GM20431 (cell line): ENCODE measurements around the gene AIF1L.

Source experiments
- in situ Hi-C: fragments of 300-500 bp; cut with MseI, MboI; formaldehyde crosslinking; loops from one replicate; pipeline ENCODE4 v1.15.0; 2020; ENCODE audit warnings: low sequenced_read_pairs; ENCODE audit not compliant: unreplicated experiment

Gene AIF1L

DNA sequence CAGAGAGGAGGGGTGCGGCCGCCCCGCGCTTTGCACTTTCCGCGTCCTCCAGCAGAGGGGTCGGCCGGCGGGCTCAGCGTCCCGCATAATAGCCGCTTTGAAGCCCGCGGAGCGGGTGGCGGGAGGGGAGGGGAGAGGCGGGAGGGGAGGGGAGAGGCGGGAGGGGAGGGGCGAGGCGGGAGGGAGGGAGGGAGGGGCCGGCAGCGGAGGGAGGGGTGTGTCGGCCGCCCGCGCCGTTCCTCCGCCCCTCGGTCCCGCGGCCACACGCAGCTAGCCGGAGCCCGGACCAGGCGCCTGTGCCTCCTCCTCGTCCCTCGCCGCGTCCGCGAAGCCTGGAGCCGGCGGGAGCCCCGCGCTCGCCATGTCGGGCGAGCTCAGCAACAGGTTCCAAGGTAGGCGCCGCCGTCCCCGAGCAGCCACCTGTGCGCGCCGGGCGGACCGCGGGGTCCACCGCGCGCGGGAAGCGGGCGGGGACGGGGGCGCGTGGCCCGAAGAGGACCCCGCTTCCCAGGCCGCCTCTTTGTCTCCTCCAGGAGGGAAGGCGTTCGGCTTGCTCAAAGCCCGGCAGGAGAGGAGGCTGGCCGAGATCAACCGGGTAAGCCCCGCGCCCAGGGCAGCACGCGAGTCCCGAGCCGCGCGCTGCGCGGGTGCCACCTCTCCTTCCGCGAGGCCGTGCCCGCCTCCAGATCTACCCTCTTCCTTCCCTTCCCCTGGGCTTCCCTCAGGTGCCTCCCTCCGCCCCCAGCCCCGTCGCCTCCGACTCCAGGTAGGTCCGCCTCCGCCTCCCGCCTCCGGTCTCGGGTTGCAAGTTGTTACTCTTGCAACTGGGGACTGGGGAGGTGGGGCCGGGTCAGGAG is at the start of gene AIF1L:
Gene AIF1L (plus strand): TSS at position 263 of the 857 bp plus-strand sequence. CDS start 99 bp downstream, at position 362.
- in situ Hi-C loops: no loop called here

DNA sequence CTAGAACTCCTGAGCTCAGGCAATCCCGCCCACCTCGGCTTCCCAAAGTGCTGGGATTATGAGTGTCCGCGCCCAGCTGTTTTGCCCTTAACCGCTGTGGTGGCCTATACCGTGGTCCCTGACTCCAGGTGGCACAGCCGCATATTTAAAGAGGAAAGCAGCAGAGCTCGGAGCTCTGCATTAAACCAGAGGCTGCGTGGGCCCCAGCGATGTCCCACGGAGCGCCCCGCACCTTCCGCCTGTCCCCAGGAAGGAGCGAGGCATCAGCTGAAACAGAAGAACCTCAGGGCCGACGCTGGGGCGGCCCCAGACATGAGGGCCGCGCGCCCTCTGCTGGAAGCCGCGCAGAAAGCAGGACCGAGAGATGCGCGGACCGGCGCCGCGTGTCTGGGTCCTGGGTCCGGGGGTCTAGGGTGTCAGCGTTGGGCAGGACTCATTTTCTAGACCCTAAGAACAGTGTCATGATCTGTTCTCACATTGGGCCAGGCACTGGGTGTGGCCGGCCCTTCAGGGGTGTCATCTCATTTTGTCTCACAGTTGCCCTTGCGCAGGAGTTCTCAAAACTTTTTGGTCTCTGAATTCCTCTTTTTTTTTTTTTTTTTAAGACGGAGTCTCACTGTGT is 49.6 kb upstream of the AIF1L start:
- in situ Hi-C loops: loop anchor here (25.0 kb wide), 1 partner anchor 334 kb away; no protein-coding TSS in a partner anchor

DNA sequence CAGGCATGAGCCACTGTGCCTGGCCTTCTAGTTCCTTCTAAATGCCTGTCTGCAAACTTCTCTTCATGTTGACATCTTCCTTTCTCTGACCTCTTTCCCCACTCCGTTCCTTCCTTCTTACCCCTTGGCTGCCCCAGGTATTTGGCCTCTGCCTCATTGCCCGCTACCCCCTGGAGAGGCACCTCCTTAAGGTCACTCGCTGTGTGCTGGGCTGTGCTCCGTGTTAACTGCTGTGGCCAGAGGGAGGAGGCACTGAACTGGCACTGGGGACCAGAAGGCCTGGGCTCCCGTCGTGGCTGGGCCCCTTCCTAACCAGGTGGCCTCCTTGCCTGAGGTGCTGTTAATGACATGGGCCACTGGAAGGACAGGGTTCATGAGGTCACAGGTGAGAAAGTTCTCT is 48.0 kb upstream of the AIF1L start:
- in situ Hi-C loops: loop anchor here (25.0 kb wide), 1 partner anchor 336 kb away; no protein-coding TSS in a partner anchor

DNA sequence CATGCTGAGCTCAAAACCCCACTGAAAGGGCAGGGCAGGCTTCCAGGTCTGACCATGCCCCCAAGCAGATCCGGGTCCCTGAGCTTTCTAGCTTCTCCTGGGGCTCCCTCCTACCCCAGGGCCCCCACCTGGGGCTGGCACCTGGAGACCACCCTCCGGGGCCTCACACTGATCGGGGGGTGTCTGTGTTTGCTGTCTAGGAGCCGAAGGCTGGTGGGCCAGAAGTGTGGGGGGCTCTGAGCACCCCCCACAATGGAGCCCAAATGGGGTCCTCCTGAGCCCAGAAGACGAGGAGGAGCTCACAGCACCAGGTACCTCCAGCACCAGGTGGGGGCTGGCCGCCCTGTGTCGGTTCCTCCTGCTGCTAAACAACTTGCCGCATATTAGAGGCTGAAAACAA is 47.5 kb upstream of the AIF1L start:
- in situ Hi-C loops: loop anchor here (25.0 kb wide), 1 partner anchor 337 kb away; no protein-coding TSS in a partner anchor

DNA sequence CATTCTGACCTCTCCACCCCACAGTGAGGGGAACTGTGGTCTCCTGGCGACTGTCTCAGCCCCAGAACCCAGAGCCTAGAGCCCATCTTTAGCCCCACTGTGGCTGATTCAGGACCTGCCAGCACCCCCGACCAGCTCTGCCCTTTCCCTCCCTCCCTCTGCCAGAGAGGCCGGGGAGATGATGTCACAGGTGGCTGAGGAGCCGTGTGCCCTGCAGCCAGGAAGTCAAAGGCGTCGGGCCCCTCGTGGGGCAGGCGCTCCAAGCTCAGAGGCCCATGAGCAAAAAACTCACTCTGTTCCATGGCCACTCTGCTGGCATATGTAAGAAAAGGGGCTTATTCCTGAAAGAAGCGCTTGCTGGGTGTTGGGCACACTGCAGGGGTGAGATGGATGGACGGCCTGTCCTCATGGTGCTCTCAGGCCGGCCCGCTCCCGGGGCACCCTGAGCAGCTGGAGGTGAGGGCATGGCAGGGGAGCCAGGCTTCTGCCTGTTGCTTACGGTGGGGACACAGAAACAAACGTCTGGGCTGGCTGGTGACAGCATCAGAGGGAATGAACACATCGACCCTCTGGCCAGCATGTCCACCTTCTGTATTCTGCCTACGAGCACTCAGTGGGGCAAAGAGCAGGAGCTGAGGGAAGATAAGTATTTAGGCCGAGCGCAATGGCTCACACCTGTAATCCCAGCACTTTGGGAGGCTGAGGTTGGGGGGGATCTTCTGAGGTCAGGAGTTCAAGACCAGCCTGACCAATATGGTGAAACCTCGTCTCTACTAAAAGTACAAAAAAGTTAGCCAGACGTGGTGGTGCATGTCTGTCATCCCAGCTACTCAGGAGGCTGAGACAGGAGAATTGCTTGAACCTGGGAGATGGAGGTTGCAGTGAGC is 46.3 kb upstream of the AIF1L start:
- in situ Hi-C loops: loop anchor here (25.0 kb wide), 2 partner anchors 287 to 338 kb away; no protein-coding TSS in a partner anchor

DNA sequence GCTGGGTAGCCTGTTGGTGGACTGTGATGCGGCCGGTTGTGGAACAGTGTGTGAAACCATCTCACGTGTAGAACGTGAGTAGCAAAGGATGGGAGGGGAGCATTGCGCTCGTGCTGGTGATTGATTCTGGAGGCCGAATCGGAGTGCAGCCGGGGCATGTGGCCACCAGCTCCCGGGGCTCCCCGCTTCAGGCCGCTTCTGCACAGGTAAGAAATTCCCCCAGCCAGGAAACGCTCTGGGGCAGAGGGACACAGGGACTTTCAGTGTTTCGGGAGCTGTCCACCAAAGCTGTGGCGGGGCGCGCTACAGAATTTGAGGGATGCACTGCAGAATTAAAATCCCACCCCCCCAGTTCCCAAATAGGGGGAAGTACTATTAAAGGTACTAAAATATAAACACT is 45.5 kb upstream of the AIF1L start:
- in situ Hi-C loops: loop anchor here (25.0 kb wide), 1 partner anchor 286 kb away; no protein-coding TSS in a partner anchor

DNA sequence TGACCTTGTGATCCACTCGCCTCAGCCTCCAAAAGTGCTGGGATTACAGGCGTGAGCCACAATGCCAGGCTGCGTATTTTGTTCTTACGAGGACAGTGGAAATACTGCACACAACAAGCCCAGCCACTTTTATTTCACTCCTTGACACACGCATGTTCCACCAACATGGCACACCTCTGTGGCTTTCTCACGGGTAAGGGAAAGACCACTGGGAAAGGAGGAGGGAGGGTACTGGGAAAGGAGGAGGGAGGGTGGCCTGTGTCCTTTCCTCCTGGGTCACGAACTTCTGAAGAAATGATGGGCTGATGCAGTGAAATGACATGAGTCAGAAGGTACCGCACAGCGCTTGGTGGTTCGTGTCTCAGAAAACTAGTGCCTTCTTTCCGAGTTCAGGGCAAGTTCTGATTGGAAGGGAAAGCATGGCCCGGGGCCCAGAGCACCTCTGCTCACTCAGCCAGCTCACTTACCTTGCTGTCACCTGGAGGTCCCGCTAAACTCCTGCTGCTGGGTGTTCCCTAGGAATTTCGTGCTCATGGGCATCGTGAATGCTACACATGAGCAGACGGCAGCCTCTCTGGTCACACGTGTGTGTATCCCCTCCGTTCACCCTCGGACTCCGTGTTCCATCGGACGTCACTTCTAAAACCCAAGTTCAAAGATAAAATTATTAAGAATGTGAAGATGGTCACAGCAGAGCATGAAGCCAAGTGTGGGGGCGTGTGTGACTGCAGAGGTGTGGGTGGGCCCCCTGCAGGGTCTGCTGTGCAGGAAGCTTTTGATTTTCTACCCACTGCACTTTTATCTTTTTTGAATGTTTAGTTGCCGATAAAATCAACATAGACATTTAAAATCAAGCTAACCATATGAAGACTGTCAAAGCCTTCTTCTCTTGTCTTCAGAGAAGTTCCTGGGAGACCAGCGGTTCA is 44.5 kb upstream of the AIF1L start:
- in situ Hi-C loops: loop anchor here (25.0 kb wide), 1 partner anchor 285 kb away; no protein-coding TSS in a partner anchor

DNA sequence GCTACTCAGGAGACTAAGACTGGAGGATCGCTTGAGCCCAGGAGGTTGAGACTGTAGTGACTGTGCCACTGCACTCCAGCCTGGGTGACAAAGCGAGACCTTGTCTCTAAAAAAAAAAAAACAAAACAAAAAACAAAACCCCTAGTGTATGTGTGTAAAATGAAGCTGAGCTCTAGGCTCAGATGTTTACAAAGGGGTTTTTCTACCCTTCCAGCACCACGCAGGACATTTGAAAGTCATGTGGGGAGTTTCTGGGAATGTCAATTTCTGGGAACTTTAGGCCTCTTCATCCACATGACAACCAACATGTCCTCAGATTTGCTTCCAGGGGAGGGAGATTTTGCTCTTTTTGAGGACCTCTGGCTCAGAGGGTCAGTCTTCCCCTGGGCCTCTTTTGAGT is 42.4 kb upstream of the AIF1L start:
- in situ Hi-C loops: loop anchor here (25.0 kb wide), 1 partner anchor 283 kb away; no protein-coding TSS in a partner anchor

DNA sequence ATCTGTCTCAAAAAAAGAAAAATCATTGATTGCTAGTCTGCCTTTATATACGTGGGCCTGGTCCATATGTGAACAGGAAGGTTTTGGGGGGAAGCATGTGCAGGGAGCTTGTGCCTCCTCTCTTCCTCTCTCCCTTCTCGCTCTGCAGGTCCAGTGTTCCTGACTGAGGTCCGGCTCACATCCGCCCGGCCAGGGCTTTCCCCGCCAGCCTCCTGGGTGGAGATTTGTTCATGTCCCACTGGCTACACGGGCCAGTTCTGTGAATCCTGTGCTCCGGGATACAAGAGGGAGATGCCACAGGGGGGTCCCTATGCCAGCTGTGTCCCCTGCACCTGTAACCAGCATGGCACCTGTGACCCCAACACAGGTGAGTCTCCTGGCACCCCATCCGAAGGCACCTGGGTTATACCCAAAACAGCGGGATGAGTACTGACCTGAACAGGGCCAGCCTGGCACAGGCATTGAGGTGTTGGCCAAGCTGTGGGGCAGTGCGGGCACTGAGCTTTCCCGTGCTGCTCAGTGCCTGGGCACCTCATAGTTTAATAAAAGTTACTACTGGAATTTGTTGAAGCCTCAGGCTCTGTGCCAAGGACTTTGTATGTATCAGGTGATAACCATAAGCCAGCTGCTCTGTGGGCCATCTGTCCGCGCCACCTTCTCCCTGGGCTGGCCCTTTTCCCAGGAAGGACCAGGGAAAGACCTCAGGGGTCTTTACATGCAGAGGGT is 39.4 kb upstream of the AIF1L start:
- in situ Hi-C loops: loop anchor here (25.0 kb wide), 1 partner anchor 280 kb away; no protein-coding TSS in a partner anchor

DNA sequence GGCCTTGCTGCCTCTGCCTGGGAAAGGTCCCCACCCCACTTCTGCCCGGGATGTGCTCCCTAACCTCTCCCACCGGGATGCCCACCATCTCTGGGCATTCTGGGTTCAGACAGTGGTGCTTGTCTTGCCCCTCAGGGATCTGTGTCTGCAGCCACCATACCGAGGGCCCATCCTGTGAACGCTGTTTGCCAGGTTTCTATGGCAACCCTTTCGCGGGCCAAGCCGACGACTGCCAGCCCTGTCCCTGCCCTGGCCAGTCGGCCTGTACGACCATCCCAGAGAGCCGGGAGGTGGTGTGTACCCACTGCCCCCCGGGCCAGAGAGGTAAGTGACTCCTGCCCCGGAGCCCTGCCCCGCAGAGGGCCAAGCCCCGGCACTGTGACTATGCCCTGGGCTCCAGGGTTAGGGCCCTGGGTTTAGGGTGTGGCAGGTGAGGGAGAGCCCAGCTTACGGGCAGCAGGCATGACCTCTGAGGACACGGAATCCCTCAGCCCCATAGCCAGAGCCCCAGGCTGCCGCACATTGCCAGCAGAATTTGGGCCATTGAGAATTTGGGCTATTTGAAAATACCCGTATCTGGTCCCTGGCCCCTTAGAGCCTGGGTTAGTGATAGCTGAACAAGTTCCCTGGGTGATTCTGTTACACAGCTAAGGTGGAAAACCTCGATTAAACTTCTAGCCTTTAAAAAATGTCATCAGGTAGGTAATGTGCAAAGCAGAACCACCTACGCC is 35.3 kb upstream of the AIF1L start:
- in situ Hi-C loops: loop anchor here (25.0 kb wide), 1 partner anchor 276 kb away; no protein-coding TSS in a partner anchor

DNA sequence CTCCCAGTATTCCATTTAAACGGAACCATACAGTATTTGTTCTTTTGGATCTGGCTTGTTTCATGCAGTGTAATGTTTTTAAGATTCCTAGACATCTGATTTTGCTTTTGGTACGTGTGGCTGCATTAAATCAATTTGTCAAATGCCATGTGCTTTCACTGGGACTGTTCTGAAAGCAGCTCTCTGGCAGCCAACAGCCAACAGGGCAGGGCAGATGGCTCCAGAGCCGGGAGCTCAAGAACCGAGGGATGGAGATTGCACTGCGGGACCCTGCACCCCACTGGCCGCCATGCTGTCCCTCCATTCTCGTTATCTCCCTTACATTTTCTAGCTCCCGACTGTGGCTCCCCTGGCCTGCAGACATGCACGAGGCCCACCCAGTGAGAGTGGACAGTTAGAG is 33.4 kb upstream of the AIF1L start:
- in situ Hi-C loops: loop anchor here (25.0 kb wide), 1 partner anchor 274 kb away; no protein-coding TSS in a partner anchor

DNA sequence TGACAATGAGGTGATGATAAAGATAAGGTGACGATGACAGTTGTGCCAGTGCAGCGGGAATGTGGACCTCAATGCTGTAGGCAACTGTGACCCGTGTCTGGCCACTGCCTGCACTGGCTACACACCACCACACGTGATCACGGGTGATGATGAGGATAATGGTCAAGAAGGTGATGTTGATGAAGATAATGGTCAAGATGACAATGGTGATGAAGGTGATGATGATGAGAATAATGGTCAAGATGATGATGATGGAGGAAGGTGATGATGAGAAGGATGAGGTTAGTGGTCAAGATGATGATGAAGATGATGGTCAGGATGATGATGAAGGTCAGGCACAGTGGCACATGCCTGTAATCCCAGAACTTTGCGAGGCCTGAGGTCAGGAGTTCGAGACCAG is 30.7 kb upstream of the AIF1L start:
- in situ Hi-C loops: loop anchor here (25.0 kb wide), 1 partner anchor 272 kb away; no protein-coding TSS in a partner anchor

DNA sequence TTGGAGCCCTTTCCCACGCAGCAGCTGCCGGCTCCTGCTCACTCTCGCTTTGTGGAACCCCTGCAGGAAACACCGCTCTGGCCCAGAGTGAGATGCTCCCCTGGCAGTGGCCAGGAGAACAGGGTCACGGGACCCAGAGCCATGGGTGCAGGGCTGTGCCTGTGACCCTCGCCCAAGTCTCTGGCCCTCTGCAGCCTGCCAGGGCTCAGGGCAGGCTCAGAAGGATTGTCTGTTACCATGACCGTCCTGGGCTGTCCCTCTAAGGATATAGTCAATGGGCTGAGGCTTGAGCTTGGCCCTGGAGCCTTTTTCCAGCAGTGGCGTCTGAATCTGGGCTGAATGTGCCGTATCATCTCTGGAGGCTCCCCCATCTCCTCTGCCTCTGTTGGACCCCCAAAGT is 28.7 kb upstream of the AIF1L start:
- in situ Hi-C loops: loop anchor here (25.0 kb wide), 1 partner anchor 270 kb away; no protein-coding TSS in a partner anchor

DNA sequence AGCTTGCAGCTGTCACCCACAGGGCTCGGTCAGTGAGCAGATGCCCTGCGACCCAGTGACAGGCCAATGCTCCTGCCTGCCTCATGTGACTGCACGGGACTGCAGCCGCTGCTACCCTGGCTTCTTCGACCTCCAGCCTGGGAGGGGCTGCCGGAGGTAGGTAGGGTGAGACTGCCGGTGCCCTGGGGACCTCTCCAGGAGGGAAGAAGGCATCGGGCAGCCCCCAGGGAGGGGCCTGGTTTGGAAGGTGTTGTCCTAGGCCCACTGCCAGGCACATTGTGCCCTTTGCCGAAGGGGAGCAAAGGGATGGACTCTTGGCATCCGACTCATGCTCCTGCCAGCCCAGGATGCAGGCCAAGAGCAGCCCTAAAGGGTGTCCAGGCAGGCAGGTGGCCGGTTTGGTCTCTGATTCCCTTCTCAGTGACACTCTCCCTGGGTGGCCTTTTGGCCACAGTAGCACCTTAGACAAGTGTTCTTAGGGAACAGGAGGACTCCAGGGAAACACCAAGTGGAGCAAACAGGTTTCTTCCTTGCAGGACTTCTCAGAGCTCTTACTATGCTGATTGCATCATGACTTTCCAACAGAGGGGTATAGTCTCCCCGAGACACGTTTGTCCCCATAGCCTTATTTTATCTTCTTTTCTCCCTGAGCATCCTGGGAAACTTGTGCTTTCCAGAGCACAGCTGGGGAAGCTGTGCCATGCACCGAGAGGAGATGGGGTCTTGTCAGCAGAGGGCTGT is 28.1 kb upstream of the AIF1L start:
- in situ Hi-C loops: loop anchor here (25.0 kb wide), 1 partner anchor 269 kb away; no protein-coding TSS in a partner anchor

DNA sequence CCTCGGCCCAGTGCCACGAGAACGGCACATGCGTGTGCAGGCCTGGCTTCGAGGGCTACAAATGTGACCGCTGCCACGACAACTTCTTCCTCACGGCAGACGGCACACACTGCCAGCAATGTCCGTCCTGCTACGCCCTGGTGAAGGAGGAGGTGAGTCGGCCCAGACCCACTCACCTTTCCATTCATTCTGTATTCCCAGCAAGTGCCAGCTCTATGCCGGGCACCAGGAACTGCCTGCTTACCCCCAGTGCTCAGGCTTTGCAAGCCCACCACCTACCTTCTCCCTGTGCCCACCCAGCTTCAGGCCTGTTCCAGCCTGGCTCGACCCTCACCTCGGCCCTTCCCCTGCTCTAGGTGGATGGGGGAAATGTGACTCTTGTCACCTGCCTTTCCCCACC is 26.6 kb upstream of the AIF1L start:
- in situ Hi-C loops: loop anchor here (25.0 kb wide), 1 partner anchor 268 kb away; no protein-coding TSS in a partner anchor

DNA sequence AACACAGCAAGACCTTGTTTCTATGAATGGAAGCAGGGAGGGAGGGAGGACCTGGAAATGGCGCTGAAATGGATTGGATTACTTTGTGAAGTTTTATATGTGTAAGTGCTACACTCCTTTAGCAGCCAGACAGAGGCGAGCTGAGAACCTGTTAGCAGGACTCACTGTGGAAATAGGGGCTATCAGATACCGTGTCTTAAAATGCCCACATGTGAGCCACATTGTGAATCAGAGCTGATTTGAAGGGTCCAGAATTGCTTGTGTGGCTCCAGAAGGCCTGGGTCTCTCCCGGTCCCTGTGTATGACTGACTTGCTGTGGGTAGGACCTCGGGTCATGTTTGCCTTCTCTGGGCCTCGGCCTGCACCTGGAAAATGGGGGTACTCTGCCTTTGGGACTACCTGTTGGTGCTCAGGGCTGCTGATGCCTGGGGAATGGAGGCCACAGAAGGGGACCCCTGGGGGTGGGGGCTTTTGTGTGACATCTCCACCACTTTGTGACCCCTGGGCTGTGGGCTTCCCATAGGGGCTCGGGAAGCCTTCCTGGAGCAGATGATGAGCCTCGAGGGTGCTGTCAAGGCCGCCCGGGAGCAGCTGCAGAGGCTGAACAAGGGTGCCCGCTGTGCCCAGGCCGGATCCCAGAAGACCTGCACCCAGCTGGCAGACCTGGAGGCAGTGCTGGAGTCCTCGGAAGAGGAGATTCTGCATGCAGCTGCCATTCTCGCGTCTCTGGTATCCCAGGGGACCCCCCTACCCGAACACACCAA is 24.0 kb upstream of the AIF1L start:
- in situ Hi-C loops: loop anchor here (25.0 kb wide), 1 partner anchor 265 kb away; no protein-coding TSS in a partner anchor
